ENCODE results near the gene NAPSA.

The NAPSA gene

GRCh38 chr19:50322931-50323781, 42.3 kb downstream of the NAPSA start:
- CTCF ChIA-PET = no interaction called here
- POLR2A ChIA-PET = interaction anchor here (0.6 kb wide), 1 partner anchor 285 kb away, joined by 8 read pairs; no protein-coding TSS in a partner anchor
- DNase-seq (ENCODE audit: extremely low spot score) = no peak
- TF ChIP-seq CTCF (IDR thresholded peaks at IDR 0.05; ENCODE audit: control extremely low read depth, extremely low read depth, low read depth, missing control alignments) = no peak

DNA sequence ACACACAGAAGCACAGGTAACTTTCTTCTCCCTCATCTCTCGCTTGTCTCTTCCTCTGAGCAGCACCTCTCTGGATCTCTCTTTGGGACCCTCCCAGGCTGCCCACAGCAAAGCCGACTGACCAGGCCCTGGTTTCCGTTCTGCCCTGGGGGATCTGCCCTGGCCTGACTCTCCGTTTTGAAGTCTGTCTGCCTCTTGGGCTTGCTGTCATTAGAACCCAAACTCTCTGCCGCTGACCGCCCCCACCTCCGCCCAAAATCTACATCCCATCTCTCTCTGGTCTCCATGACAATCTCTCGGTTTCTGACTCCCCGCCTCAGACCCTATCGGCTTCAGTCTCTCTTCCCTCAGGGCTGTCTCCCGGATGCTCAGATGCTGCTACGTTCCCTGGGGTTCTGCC, 43.2 kb downstream of the NAPSA start:
- CTCF ChIA-PET = no interaction called here
- POLR2A ChIA-PET = interaction anchor here (0.5 to 0.6 kb wide), 2 partner anchors 461 to 642 kb away, joined by 3 to 9 read pairs; no protein-coding TSS in a partner anchor
- TF ChIP-seq CTCF (IDR thresholded peaks at IDR 0.05; ENCODE audit: control extremely low read depth, extremely low read depth, low read depth, missing control alignments) = no peak
- DNase-seq (ENCODE audit: extremely low spot score) = no peak

DNA sequence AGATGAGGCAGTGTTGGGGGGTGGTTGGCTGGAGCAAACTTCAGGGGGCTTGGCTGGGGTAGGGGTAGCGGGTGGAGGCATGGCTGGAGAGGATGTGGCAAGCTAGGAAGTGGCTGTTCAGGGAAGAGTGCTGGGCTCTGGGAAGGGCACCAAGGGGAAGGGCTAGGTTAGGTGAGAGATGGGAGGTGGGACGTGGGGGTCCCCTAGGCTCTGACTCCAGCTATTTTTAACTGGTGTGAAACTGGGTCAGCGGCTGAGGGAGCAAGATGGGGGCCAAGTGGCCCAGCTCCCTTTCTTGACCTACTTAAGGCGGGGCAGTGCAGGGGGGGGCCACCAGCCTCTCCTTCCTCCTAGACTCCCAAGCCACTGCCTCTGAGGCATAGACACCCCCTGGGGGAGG, 43.6 kb downstream of the NAPSA start:
- ChIA-PET POLR2A (interaction anchor here (0.5 to 0.7 kb wide), 3 partner anchors 368 to 642 kb away, joined by 3 to 9 read pairs (median 3); no protein-coding TSS in a partner anchor), CTCF (no interaction called here)
- no peak for DNase-seq (ENCODE audit: extremely low spot score)
- TF ChIP-seq CTCF (IDR thresholded peaks at IDR 0.05; ENCODE audit: control extremely low read depth, extremely low read depth, low read depth, missing control alignments) = no peak

DNA sequence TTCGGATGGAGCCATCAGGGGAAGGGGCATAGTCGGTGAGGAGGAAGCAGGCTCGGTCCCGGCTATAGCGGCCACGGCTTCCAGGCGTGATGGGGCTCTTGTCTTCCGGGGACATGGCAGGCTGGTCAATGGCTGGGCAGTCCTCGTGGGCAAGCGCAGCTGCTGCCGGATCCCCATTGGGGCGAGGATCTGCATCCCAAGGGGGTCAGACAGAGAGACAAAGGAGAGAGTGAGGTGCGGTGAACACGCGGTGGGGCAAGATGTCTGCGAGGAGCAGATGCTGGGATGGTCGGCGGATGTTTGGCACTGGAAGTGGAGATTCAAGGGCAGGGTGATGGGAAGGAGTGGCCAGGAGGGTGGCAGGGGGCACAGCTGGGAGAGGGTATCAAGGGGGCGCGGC, 44.8 kb downstream of the NAPSA start:
- ChIA-PET POLR2A (no interaction called here), CTCF (no interaction called here)
- no peak for DNase-seq (ENCODE audit: extremely low spot score)
- no peak for TF ChIP-seq CTCF (IDR thresholded peaks at IDR 0.05; ENCODE audit: control extremely low read depth, extremely low read depth, low read depth, missing control alignments)

DNA sequence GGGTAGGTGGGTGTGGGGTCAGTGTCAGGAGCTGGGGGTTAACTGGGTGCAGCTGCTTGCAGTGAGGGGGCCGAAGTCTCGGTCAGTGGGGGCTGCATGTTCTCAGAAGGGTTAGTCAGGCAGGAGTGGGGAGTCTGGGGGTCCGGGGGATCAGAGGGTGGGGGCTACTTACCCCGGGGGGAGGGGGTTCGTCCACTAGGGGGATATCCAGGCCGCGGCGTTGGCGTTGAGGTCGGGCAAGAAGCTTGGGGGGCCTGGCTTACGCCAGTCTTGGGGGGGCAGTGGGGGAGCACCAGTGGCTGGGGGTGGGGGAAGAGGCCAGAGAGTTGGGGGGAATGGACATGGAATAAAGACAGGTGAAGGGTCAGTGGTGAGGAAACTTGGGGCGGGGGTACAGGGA, 45.4 kb downstream of the NAPSA start:
- CTCF ChIA-PET = interaction anchor here (1.0 kb wide), 1 partner anchor 8 kb away, joined by 4 read pairs; no protein-coding TSS in a partner anchor
- POLR2A ChIA-PET = no interaction called here
- TF ChIP-seq CTCF (IDR thresholded peaks at IDR 0.05; ENCODE audit: control extremely low read depth, extremely low read depth, low read depth, missing control alignments) = no peak
- DNase-seq (ENCODE audit: extremely low spot score) = no peak

DNA sequence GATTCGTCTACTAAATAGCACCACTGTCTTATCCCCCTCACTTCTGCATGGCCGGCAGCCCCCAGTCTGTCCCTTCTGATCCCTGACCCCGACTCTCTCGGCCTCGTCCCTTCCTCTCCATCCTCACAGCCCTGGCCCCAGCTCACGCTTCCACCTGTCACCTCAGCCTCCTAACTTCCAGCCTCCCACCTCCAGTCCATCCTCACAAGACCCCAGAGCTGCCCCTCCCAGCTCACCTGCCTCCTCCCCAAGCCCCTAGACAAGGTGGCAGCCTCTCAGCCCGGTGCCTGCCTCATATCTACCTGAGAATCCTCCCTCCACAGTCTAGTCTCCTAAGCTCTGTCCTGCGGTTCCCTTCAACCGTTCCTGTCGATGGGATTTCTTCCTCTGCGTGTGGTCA, 46.3 kb downstream of the NAPSA start:
- CTCF ChIA-PET = interaction anchor here (0.8 kb wide), 1 partner anchor 9 kb away, joined by 5 read pairs; no protein-coding TSS in a partner anchor
- DNase-seq (ENCODE audit: extremely low spot score) = no peak
- POLR2A ChIA-PET = interaction anchor here (0.6 kb wide), 1 partner anchor 1189 kb away, joined by 5 read pairs; no protein-coding TSS in a partner anchor
- TF ChIP-seq CTCF (IDR thresholded peaks at IDR 0.05; ENCODE audit: control extremely low read depth, extremely low read depth, low read depth, missing control alignments) = no peak
